CD4-positive, alpha-beta T cell (primary cell): ENCODE results near the gene ZNF154. TPM values are rescaled to one million over a fixed set of nuclear protein-coding genes. Genes with fewer than 3 reads are reported as not detected.

Source experiments
- ATAC-seq: fragments of 200-7000 bp; cut with Tn5 transposase; one replicate; pipeline ENCODE4 v1.10.0; 2022; ENCODE audit warnings: mild to moderate bottlenecking; ENCODE audit not compliant: poor library complexity
- CTCF ChIA-PET: fragments of 350-600 bp; sonication (Branson Sonifier 250); formaldehyde crosslinking; loops from one replicate; lab custom pipeline; 2021; ENCODE audit warnings: antibody characterized with exemption, inconsistent platforms; lab: Charles Lee
- POLR2A ChIA-PET: fragments of 350-600 bp; sonication (Branson Sonifier 250); formaldehyde crosslinking; loops from one replicate; lab custom pipeline; 2021; ENCODE audit warnings: antibody characterized with exemption, inconsistent platforms; lab: Charles Lee
- DNase-seq, 14 experiments: peaks; one replicate each; pipeline ENCODE4 v3.0.0-alpha.2; 2013 to 2020; ENCODE audit warnings: mixed read lengths in 2 of 14
- H3K27ac ChIP-seq, 2 donors: one replicate each; pipeline versions ENCODE4 v1.5.1 to v1.7.0; 2013; ENCODE audit warnings: low read length in 2 of 2, low read depth in 1 of 2, mild to moderate bottlenecking in 1 of 2
- H3K27me3 ChIP-seq, 2 experiments: 1 replicate in 1 of 2; 2 replicates in 1 of 2; pipeline versions ENCODE4 v1.6.1 to v1.7.0; 2013; ENCODE audit warnings: low read length in 2 of 2, control low read depth in 1 of 2, mild to moderate bottlenecking in 1 of 2, moderate library complexity in 1 of 2; ENCODE audit not compliant: insufficient read depth in 2 of 2, control insufficient read depth in 1 of 2
- H3K36me3 ChIP-seq: one replicate; pipeline ENCODE4 v1.6.1; 2013; ENCODE audit warnings: low read length, control low read depth; ENCODE audit not compliant: insufficient read depth
- H3K4me1 ChIP-seq: one replicate; pipeline ENCODE4 v1.6.1; 2013; ENCODE audit warnings: low read length, control low read depth; ENCODE audit not compliant: insufficient read depth
- H3K4me3 ChIP-seq: one replicate; pipeline ENCODE4 v1.5.1; 2013; ENCODE audit warnings: mild to moderate bottlenecking, low read length, moderate library complexity
- H3K9me3 ChIP-seq, 2 experiments: 1 replicate in 1 of 2; 2 replicates in 1 of 2; pipeline versions ENCODE4 v1.6.1 to v1.7.0; 2013; ENCODE audit warnings: low read length in 2 of 2, mild to moderate bottlenecking in 2 of 2, control low read depth in 1 of 2, moderate library complexity in 1 of 2; ENCODE audit not compliant: control insufficient read depth in 1 of 2, insufficient read depth in 1 of 2
- H3K27ac Mint-ChIP-seq: one replicate; pipeline ENCODE4 v1.8.0; 2020; ENCODE audit warnings: mixed read lengths
- H3K27me3 Mint-ChIP-seq: one replicate; pipeline ENCODE4 v1.8.0; 2021; ENCODE audit warnings: mixed read lengths
- H3K36me3 Mint-ChIP-seq: one replicate; pipeline ENCODE4 v1.8.0; 2021; ENCODE audit warnings: low read depth, mixed read lengths
- H3K4me1 Mint-ChIP-seq: one replicate; pipeline ENCODE4 v1.8.0; 2021; ENCODE audit warnings: low read depth, mixed read lengths
- H3K4me3 Mint-ChIP-seq: one replicate; pipeline ENCODE4 v1.8.0; 2020; ENCODE audit warnings: mild to moderate bottlenecking, mixed read lengths
- H3K9me3 Mint-ChIP-seq: one replicate; pipeline ENCODE4 v1.8.0; 2020; ENCODE audit warnings: mixed read lengths
- CTCF ChIP-seq: fragments of 200-600 bp; IDR thresholded peaks from one replicate; pipeline ENCODE4 v1.8.0; 2022; ENCODE audit warnings: antibody characterized with exemption, mild to moderate bottlenecking
- intact Hi-C, 2 experiments: fragments of 100-400 bp; cut with DNase I in 1 of 2; cut with micrococcal nuclease in 1 of 2; formaldehyde crosslinking; loops; one replicate each; pipeline versions ENCODE4 v1.15.1 to v1.9.0; 2023 to 2025; cut with DNase I, micrococcal nuclease
- total RNA-seq, 174 experiments: library from RNA in 2 of 174; stranded (reverse) in 2 of 174; gene quantifications; one replicate each; pipeline ENCODE4 v1.2.3 and lab custom pipeline; 2021 to 2026

The ZNF154 gene
- total RNA-seq, 2 experiments from 2014 or later: 16.9 to 18.0 TPM

- Histone ChIP-seq H3K4me1 (peaks cover 5% of the 10 kb centered on the region), H3K27ac (no peak overlapping the region), H3K27me3 (peaks cover 31 to 55% of the 10 kb centered on the region in 2 experiments), H3K9me3 (peaks cover 0 to 53% of the 10 kb centered on the region in 2 experiments), H3K36me3 (no peaks in the 10 kb centered on the region), H3K4me3 (peak overlapping the region; percentile 12)
- Mint-ChIP-seq H3K27ac (no peak overlapping the region), H3K27me3 (peaks cover 62% of the 10 kb centered on the region), H3K36me3 (no peaks in the 10 kb centered on the region), H3K9me3 (no peaks in the 10 kb centered on the region), H3K4me1 (peaks cover 6% of the 10 kb centered on the region), H3K4me3 (peak overlapping the region; percentile 30)
- DNase-seq (peak in 3 of 14 experiments; percentile 5 to 34 (median 14)), ATAC-seq (peak; percentile 32)
- ChIA-PET CTCF (no interaction called here), POLR2A (interaction anchor here (0.7 kb wide), 1 partner anchor 17 kb away, joined by 3 read pairs; the partner anchor contains the start of gene ZNF551)
- TF ChIP-seq CTCF: no peak
- intact Hi-C loops: no loop called here
Measured at GRCh38 chr19:57664269-57665127, 44.5 kb downstream of the ZNF154 start.

- ChIA-PET CTCF (no interaction called here), POLR2A (interaction anchor here (0.6 kb wide), 1 partner anchor 287 kb away, joined by 3 read pairs; no protein-coding TSS in a partner anchor)
- H3K27me3 Mint-ChIP-seq: peaks cover 73% of the 10 kb centered on the region
- H3K27ac Mint-ChIP-seq: no peak overlapping the region
- Histone ChIP-seq H3K4me1 (no peaks in the 10 kb centered on the region), H3K27ac (no peak overlapping the region), H3K9me3 (peaks cover 16 to 17% of the 10 kb centered on the region in 2 experiments), H3K36me3 (no peaks in the 10 kb centered on the region), H3K4me3 (no peak overlapping the region), H3K27me3 (peaks cover 3 to 16% of the 10 kb centered on the region in 2 experiments)
- TF ChIP-seq CTCF: no peak
- H3K9me3 Mint-ChIP-seq: peaks cover 35% of the 10 kb centered on the region
- H3K36me3 Mint-ChIP-seq: peaks cover 47% of the 10 kb centered on the region
- intact Hi-C loops: no loop called here
- H3K4me1 Mint-ChIP-seq: peaks cover 4% of the 10 kb centered on the region
- H3K4me3 Mint-ChIP-seq: no peak overlapping the region
- DNase-seq: no peak
- no peak for ATAC-seq
Measured at GRCh38 chr19:57656346-57656745, 52.7 kb downstream of the ZNF154 start.

GRCh38 chr19:57655443-57655842 lies 53.6 kb downstream of the ZNF154 start:
- CTCF ChIA-PET: no interaction called here
- no peak for ATAC-seq

More at GRCh38 chr19:57655443-57655842, 53.6 kb downstream of the ZNF154 start:
- no peak overlapping the region for H3K27ac ChIP-seq
- intact Hi-C loops: no loop called here
- POLR2A ChIA-PET: interaction anchor here (0.6 kb wide), 1 partner anchor 288 kb away, joined by 3 read pairs; no protein-coding TSS in a partner anchor
- no peaks in the 10 kb centered on the region for H3K36me3 ChIP-seq
- no peak overlapping the region for H3K4me3 Mint-ChIP-seq
- H3K27ac Mint-ChIP-seq: no peak overlapping the region
- peaks cover 18 to 23% of the 10 kb centered on the region in 2 experiments for H3K9me3 ChIP-seq
- peaks cover 49% of the 10 kb centered on the region for H3K36me3 Mint-ChIP-seq
- H3K9me3 Mint-ChIP-seq: peaks cover 35% of the 10 kb centered on the region
- H3K4me3 ChIP-seq: no peak overlapping the region
- DNase-seq: no peak
- no peaks in the 10 kb centered on the region for H3K4me1 ChIP-seq
- no peak for TF ChIP-seq CTCF
- H3K4me1 Mint-ChIP-seq: peaks cover 6% of the 10 kb centered on the region
- peaks cover 66% of the 10 kb centered on the region for H3K27me3 Mint-ChIP-seq
- peaks cover 3 to 8% of the 10 kb centered on the region in 2 experiments for H3K27me3 ChIP-seq
